Measurements from ENCODE around the gene ATG14.
"Not testable (repeated sequence)": the region's sequence is repeated elsewhere in the genome, so short reads cannot be mapped to it uniquely, and the experiment has no call there.

Gene ATG14, protein sequence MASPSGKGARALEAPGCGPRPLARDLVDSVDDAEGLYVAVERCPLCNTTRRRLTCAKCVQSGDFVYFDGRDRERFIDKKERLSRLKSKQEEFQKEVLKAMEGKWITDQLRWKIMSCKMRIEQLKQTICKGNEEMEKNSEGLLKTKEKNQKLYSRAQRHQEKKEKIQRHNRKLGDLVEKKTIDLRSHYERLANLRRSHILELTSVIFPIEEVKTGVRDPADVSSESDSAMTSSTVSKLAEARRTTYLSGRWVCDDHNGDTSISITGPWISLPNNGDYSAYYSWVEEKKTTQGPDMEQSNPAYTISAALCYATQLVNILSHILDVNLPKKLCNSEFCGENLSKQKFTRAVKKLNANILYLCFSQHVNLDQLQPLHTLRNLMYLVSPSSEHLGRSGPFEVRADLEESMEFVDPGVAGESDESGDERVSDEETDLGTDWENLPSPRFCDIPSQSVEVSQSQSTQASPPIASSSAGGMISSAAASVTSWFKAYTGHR

DNA sequence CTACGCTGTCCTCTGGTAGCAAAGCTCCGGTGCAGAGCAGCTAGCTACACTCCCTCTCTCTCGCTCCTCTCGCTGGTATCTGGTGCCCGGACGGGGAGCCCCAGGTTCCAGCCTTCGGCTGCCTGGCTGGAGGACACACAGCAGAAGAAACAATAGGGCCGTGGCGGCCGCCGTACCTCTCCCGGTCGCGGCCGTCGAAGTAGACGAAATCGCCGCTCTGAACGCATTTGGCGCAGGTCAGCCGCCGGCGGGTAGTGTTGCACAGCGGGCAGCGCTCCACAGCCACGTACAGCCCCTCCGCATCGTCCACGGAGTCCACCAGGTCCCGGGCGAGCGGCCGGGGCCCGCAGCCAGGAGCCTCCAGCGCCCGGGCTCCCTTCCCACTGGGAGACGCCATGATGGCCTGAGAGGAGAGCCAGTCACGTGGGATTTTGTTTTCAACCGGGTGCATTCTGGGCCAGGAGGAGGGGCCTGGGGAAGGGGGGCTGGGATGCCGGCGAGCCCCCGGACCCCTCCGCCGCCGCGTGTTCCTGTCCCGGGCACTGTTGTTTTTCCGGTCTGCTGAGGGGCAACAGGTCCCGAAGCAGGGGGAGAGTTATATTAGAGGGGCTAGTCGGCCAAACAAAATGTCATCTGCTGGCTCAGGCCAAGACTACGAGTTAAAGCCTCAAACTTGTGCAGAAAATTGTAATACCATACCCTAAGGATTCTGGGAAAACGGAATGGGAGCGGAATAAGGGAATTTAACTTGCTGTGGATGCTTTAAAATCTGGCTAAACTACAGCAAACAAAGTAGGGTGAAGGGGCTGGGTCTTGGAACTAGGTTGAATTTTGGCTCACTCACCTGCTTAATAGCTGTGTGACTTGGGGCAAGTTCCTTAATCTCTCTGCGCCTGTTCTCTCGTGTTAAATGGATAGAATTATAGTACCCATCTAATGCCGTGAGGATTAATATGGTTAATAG, at the start of gene ATG14:
Gene ATG14 (minus strand): TSS at position 405 of the 964 bp plus-strand sequence. CDS start 8 bp downstream, at position 397.
- peak; percentile 38 to 53 for DNase-seq (ENCODE audit: low read depth in 2 of 2, low spot score in 1 of 2)

DNA sequence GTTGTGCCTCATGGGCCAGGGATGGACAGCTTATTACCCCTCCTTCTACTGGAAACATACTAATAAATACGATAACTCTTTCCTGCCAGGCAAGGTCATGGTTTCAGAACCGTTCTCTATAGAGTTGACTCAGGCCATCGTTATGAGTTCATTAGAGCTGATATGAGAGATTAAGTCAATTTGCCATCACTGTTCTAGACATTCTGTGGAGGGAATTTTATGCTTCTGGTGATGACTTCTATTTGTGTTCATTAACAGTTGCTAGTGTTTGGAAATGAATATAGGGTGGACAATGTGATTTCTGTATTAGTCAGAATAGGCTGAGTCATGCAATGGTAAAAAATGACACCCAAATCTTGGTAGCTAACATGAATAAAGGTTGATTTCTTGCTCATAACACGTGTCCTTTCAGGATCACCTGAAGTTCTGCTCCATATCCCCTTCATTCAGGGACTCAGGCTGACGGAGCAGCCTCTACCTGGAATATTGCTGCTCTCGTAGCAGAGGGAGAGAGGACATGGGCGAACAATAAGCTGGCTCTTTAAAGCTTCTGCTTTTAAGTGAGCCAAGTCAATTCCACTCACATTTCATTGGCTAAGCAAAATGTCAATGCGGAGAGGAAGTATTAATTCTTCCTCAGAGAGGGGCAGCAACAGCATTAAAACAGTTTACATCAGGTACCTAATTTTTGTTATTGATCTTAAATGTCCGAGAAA, 47.3 kb upstream of the ATG14 start:
- DNase-seq (ENCODE audit: low read depth in 2 of 2, low spot score in 1 of 2): no peak

DNA sequence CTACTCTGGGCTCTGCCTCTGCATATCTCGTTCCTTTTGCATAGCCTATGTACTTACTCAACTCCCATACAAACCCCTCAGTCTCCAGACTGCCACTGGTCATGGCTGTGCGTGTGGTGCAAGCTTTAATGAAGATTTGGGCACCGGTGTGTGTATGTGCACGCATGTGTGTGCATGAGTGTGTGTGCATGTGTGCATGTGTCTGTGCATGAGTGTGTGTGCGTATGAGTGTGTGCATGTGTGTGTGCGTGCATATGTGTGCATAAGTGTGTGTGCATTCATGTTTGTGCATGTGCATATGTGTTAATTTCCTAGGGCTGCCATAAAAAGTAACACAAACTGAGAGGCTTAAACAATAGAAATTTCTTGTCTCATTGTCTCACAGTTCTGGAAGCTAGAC, 45.9 kb upstream of the ATG14 start:
- no peak for DNase-seq (ENCODE audit: low read depth in 2 of 2, low spot score in 1 of 2)

DNA sequence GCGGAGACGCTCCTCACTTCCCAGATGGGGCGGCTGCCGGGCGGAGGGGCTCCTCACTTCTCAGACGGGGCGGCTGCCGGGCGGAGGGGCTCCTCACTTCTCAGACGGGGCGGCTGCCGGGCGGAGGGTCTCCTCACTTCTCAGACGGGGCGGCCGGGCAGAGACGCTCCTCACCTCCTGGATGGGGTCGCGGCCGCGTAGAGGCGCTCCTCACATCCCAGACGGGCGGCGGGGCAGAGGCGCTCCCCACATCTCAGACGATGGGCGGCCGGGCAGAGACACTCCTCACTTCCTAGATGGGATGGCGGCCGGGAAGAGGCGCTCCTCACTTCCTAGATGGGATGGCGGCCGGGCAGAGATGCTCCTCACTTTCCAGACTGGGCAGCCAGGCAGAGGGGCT, 44.8 kb upstream of the ATG14 start:
- not testable (repeated sequence) for DNase-seq (ENCODE audit: low read depth in 2 of 2, low spot score in 1 of 2)

DNA sequence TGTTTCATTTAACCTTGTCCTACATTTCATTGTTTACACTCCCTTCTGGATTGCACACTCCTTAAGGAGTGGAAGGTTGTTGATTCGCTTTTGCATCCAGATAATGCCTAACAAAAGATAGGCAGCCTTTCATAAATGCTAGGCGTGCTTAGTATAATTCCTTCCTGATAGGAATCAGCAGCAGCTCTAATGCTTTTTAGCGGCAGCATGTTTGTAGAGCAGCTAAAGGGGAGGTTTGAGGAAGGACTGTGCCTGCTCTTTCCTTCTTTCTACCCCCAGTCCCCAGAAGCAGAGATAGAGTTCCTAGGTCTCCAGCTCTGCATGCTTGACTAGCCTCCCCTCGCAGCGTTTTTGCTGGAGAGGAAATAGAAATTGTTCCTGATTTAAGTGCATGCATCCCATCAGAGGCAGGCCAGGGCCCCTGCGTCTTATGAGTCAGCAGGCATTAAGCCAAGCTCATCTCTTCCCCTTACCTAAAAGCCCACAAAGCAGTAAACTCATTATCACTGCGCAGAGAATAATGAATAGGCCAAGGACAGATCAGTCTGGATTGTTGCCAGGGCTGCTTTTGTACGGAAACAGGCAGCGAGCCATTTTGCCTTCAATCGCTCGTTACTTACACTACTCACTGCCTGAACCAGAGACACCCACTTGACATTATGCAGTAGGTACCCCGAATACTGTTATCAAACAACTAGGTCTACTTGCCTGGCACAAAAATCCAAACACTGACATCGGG, 42.8 kb upstream of the ATG14 start:
- DNase-seq (ENCODE audit: low read depth in 2 of 2, low spot score in 1 of 2): no peak

DNA sequence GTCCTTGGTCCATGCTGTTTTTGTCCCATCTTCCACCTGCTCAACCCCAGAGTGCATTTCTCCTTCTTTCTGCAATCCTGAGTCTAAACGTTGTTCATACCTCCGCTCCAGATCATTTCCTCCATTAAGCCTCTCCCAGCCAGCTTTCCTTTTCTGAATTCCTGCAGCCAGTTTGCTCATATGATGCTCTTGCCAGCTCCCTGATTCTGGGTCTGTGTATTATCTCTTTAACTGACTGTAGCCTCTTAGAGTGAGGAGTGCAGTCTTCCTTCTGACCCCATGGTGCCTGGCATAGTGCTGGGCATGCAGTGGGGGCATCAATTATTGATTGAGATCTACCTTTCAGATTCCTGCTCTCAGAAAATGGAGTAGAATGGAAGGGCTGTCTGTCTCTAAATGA, 40.3 kb upstream of the ATG14 start:
- DNase-seq (ENCODE audit: low read depth in 2 of 2, low spot score in 1 of 2): no peak

DNA sequence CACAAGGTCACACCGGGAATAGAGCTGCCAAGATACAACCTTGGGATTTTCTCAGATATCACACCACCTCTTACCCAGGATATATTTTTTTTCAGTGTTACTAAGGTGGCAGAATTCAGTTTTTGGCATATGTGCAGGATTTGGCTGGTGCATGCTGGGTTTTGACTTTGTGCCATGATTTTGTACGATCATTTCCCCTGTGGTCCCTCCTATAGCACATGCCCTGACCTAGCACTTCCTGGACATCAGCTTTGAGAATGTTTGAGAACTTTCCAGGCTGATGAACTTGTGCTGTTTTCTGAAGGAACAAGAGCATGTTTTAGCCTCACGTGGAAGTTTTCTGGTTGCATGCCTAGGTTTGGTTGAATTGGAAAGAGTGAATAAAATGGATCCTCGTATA, 39.8 kb upstream of the ATG14 start:
- DNase-seq (ENCODE audit: low read depth in 2 of 2, low spot score in 1 of 2): no peak

DNA sequence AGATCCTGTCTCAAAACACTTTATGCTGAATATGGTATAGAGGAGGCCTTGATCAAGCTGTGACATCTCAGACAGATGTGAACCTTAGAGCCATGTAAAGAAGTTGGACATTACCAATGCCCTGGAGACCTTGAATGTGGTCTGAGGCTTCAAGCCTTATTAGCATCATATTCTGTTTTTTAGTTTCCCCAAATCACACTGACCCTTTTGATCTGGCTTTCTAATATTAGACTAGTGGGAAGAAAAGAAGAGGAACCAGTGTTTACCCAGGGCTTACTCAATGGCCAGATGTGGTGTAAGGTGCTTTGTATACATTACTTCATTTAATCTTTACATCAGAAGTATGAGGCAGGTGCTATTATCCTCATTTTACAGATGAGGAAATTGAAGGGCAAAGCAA, 39.4 kb upstream of the ATG14 start:
- DNase-seq (ENCODE audit: low read depth in 2 of 2, low spot score in 1 of 2): no peak

DNA sequence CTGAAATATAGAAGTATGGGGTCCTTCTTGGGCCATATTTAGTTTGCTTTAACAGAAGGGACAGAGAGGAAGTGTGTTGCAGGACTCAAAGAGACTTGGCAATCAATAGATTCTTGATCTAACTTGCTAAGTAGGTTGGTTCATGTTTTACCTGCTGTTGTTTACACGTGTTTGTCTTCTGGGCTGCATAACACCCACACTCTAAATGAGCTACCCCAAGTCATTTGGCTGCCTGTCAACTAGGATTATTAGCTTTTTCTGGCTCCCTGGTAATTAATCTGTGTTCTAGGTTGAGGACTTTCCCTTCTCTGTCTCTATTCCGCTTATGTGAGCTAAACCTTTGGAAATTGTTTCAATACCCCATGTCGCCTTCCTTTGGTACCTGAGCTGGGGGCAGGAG, 38.9 kb upstream of the ATG14 start:
- no peak for DNase-seq (ENCODE audit: low read depth in 2 of 2, low spot score in 1 of 2)

DNA sequence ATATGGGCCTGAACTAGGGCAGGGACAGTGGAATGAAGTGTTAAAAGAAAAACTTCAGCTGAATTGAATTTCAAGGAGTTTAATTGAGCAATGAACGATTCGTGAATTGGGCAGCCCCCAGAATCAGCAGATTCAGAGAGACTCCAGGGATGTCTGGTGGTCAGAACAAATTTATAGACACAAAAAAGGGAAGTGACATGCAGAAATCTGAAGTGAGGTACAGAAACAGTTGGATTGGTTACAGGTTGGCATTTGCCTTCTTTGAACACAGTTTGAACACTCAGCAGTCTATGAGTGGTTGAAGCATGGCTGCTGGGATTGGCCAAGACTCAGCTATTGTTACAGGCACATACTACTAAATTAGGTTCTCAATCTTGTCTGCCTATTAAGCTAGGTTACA, 38.5 kb upstream of the ATG14 start:
- DNase-seq (ENCODE audit: low read depth in 2 of 2, low spot score in 1 of 2): no peak

DNA sequence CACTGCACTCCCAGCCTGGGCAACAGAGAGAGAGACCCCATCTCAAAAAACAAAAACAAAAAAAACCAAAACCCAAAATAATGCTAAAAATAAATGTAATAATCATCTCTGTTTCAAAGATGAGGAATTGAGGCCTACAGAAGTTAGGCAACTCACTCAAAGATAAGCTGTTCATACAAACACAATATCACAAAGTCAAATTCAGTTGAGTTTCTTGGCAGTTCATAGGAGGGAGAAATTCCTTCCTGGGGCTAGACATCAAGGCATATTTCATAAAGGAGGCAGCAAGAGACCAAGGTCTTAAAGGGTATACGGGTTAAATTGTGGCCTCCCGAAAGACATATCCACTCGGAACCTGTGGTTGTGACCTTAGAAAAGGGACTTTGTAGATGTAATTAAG, 37.5 kb upstream of the ATG14 start:
- DNase-seq (ENCODE audit: low read depth in 2 of 2, low spot score in 1 of 2): no peak

DNA sequence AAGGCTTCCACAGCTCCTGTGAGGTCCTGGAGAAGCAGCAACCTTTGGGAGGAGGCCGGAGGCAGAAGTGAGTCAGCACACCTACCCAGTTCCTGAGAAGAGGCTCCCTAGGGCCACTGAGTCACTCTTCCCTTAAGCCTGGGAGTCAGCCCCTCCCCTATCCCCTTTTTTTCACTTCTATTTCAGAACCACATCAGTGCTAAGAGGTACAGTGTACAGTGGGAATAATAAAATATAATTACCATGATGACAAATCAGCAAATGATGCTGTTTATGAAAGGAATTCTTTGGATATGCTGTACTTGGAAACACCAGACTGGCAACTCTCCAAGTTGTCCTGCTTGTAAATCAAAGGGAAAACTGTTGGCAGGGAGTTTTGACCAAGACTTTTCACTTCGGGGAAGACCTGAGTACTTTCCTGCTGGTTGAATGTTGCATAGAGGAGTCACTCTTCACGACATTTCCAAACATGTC, 36.5 kb upstream of the ATG14 start:
- no peak for DNase-seq (ENCODE audit: low read depth in 2 of 2, low spot score in 1 of 2)

DNA sequence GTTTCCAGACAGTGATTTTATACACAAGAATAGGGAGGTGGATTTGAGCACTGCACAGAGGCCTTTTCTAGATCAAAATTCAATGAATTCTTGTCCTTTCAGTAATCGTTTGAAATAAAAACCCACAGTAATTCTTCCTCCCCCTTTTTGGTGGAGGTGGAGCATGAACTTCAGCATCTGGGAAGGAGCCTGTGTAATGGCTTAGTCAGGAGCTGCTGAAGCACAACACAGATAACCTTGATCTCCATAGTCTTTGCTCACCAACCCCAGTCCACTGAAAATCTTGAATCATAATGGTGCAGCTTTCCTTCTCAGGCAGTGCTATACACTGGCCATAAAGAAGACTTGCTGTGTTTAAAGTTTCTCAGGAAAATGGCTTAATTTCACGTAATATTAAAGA, 35.2 kb upstream of the ATG14 start:
- no peak for DNase-seq (ENCODE audit: low read depth in 2 of 2, low spot score in 1 of 2)

DNA sequence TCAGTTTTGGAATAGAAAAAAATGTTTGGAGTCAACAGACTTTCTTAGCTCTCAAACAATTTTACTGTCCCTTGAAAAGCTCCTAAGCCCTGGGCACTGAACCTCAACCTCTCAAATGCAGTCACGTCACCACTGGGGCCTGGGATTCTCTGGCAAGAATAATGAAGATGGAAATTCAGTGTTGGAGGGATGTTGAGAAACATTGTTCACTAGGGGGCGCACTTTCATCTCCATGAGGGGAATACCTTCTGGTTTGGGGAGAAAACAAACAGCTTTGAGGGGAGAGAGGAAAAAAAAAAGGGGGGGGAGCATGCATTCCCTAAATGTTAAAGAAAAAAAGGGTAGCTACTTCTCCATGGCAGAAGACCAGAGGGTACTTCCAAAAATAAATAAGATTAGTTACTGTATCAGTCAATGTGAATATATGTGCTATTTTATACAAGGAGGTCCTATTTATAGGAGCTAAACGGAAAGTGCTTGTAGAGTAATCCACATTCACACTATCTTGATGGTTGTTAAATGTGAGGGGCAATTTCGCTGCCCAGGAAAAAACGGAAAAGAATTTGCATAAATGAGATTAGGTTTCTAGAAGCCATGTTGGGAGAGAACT, 34.6 kb upstream of the ATG14 start:
- DNase-seq (ENCODE audit: low read depth in 2 of 2, low spot score in 1 of 2): no peak

DNA sequence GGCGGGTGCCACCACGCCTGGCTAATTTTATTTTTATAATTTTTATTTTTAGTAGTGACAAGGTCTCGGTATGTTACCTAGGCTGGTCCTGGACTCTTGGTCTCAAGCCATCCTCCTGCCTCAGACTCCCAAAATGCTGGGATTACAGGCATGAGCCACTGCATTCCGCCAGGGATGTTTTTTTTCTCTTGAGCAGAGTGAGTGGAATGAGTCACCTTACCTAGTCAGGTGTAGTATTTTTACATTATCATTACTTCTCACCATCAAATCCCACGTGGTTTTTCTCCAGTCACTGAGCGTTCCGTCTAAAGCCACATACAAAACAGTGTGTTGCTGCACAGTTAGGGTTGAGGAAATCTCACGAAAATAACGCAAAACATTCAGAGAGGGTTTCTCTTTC, 29.7 kb upstream of the ATG14 start:
- no peak for DNase-seq (ENCODE audit: low read depth in 2 of 2, low spot score in 1 of 2)

DNA sequence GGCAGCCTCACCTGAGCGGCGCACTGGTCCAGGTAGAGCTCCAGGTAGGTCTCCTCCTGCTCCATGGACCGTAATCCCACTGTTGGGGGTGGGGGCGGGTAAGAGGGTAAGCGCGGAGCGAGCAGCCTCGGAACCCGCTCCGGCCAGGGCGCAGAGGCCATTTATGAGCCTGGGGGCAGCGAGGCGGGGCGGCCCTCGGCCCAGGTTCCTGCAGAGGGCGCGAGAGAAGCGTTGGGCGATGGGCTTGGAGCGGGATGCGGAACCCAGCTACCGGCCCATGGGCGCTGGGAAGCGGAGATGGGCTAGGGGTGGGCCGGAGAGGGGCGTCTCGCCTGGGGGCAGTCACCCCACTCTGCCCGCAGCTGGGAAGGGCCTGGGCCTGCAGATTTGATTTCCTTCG, 28.8 kb upstream of the ATG14 start, which contains the start of gene TBPL2:
Gene TBPL2 (minus strand): TSS at position 232 of the 400 bp plus-strand sequence. CDS start 167 bp downstream, at position 65.
- no peak for DNase-seq (ENCODE audit: low read depth in 2 of 2, low spot score in 1 of 2)

DNA sequence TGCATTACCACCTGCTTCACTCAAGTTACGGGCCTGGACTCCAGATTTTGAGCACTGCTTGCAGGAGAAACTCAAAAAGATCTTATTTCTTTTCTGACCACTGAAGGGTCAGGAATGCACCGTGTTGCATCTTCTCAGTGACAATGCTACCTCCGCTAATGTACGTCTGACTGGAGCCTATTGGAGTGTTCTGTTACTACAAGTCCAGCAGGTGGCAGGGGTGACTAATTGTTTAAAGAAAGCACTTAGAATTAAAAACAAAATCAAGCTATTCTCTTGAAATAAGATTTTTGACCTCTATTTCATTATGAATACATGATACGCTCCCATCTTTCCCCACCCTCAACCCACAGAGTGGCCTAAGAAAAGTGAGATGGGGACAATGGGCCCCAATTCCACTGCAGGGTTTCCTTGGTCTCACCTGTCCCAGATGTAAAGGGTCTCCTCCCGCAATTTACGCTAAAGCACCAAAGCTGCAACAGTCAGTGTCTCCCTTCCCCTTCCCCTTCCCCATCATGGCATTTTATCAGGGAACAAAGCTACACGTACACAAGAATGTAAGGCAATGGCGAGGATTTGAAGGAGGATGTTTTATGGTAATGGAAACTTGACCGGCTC, 26.5 kb upstream of the ATG14 start:
- no peak for DNase-seq (ENCODE audit: low read depth in 2 of 2, low spot score in 1 of 2)

DNA sequence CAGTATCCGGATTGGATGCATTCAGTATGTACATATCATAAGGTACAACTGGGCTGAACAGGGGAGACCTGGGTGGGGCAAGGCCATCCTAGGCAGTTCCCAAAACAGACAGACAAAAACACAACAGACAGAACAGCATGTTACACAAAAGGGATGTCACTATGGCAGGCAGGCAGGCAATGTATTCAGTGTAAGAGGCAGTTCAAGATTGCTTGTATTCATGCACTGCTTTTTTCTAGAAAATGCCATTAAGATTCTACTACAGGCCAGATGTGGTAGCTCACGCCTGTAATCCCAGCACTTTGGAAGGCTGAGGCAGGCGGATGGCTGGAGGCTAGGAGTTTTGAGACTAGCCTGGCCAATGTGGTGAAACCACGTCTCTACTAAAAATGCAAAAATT, 25.3 kb upstream of the ATG14 start:
- DNase-seq (ENCODE audit: low read depth in 2 of 2, low spot score in 1 of 2): no peak

DNA sequence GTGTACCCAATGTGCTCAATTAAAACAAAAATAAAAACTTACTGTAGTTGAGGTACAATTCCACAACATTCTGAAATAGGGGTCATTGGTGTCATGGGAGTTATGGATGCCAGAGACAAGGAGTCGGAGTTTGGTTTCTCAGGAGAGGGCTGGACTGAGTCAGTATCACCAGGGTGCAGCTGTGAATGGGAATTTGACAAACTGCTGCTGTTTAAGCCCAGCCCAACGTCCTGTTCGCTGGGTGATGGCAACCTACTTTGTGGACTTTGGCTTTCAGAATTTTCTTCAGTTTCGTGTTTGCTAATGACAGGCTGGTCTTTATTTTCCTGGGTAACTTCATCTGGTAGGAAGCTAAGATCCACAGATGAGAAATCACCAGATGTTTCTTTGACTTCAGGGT, 24.9 kb upstream of the ATG14 start:
- no peak for DNase-seq (ENCODE audit: low read depth in 2 of 2, low spot score in 1 of 2)

DNA sequence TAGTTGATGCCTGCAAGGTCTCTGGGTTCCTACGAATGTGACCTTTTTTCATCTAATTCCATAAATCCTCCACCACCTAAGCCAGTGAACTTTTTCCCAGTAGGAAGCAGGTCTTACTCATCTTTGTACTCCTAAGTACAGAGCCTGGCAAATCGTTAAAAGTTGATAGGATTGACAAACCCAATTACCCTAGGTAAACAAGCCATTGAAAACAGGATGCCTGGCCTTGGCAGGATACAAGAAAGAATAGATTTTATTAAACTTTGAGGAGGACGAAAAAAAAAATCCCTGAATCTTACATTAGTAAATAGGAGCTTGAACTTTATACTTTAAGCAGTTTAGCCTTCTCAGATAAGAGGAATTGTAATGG, 23.2 kb upstream of the ATG14 start:
- no peak for DNase-seq (ENCODE audit: low read depth in 2 of 2, low spot score in 1 of 2)

Data from stimulated activated CD8-positive, alpha-beta memory T cell treated with anti-CD3 and anti-CD28 coated beads, Interleukin-4, amount 100 ng/mL, for 1 hour (primary cell).